Measurements from ENCODE around the gene COL2A1. TPM values are rescaled to one million over a fixed set of nuclear protein-coding genes. Genes with fewer than 3 reads are reported as not detected.

COL2A1 gene
- total and polyA plus RNA-seq, 9 of the 15 experiments (the other 6 are each of a cell fraction or from before 2014, with no cell fraction given) = 0.46 TPM; not detected in 8

GRCh38 chr12:47983541-47984115, 20.6 kb downstream of the COL2A1 start (continued):
- TF ChIP-seq ZNF592 (IDR thresholded peaks at IDR 0.05) = no peak

GRCh38 chr12:47982770-47983169, 21.5 kb downstream of the COL2A1 start:
- FAIRE-seq = no peak
- TF ChIP-seq CTCF (IDR thresholded peaks at IDR 0.05 in 2 of 3, conservative IDR thresholded peaks at IDR 0.05 in 1 of 3; ENCODE audit: insufficient read depth in 2 of 3, low read depth in 1 of 3, low read length in 3 of 3) = no peak
- no peak for TF ChIP-seq IRF2 (CRISPR knock-in tag; IDR thresholded peaks at IDR 0.05)
- TF ChIP-seq SPI1 (IDR thresholded peaks at IDR 0.05; ENCODE audit: borderline replicate concordance, low read depth, low read length) = no peak
- no peak for TF ChIP-seq TARDBP (IDR thresholded peaks at IDR 0.05)
- TF ChIP-seq SRSF7 (optimal IDR thresholded peaks at IDR 0.05; ENCODE audit: low read depth, low read length) = no peak
- TF ChIP-seq ZNF184 (CRISPR knock-in tag; IDR thresholded peaks at IDR 0.05) = no peak
- no peak for TF ChIP-seq FOSL1 (tag; conservative IDR thresholded peaks at IDR 0.05)
- TF ChIP-seq NCOA1 (IDR thresholded peaks at IDR 0.05; ENCODE audit: low read depth) = no peak
- TF ChIP-seq MEIS2 (IDR thresholded peaks at IDR 0.05; ENCODE audit: partially characterized antibody) = no peak
- no peak for TF ChIP-seq SMAD1 (IDR thresholded peaks at IDR 0.05; ENCODE audit: low read depth, low read length, partially characterized antibody)
- no peak for TF ChIP-seq HEY1 (CRISPR knock-in tag; IDR thresholded peaks at IDR 0.05; ENCODE audit: borderline replicate concordance)
- no peak for TF ChIP-seq STAT6 (CRISPR knock-in tag; IDR thresholded peaks at IDR 0.05)

More at GRCh38 chr12:47982770-47983169, 21.5 kb downstream of the COL2A1 start:
- Histone ChIP-seq H3K9me3 (replicated peaks; ENCODE audit: control insufficient read depth, insufficient read depth, low read depth, low read length) (no peaks in the 10 kb centered on the region), H3K4me3 (no peak overlapping the region), H3K4me1 (replicated peaks in 1 of 2; ENCODE audit: control insufficient read depth in 2 of 2, insufficient read depth in 2 of 2, low read length in 2 of 2) (peaks cover 0 to 16% of the 10 kb centered on the region in 2 experiments; a peak in 2 of 5 replicates), H3K9ac (ENCODE audit: insufficient read depth in 1 of 2, low read depth in 2 of 2, low read length in 2 of 2) (no peak overlapping the region), H3K79me2 (ENCODE audit: control insufficient read depth, insufficient read depth, low read length) (no peaks in the 10 kb centered on the region), H3K9me1 (ENCODE audit: control insufficient read depth, insufficient read depth, low read length) (peaks cover 3% of the 10 kb centered on the region), H3K36me3 (ENCODE audit: control insufficient read depth, insufficient read depth, low read length) (no peaks in the 10 kb centered on the region), H4K20me1 (replicated peaks; ENCODE audit: control insufficient read depth, insufficient read depth, low read length) (peaks cover 13% of the 10 kb centered on the region; the same call in 1 of the 2 replicates), H3K27ac (ENCODE audit: extremely low read depth, low read depth, low read length) (no peak overlapping the region), H3K27me3 (ENCODE audit: control insufficient read depth in 2 of 2, insufficient read depth in 2 of 2, low read length in 2 of 2) (peaks cover 42 to 96% of the 10 kb centered on the region in 2 experiments; a peak in 4 of 5 replicates), H3K4me2 (ENCODE audit: insufficient read depth, low read length) (no peak overlapping the region), H2AFZ (ENCODE audit: low read depth, low read length) (no peak overlapping the region)
- ChIA-PET CTCF (ENCODE audit: low intra/inter-chr PET ratio) (no interaction called here), POLR2A (interaction anchor here (1.1 to 1.3 kb wide), 2 partner anchors 9 to 19 kb away, joined by 5 to 6 read pairs; partner anchors contain the start of gene TMEM106C)
- in situ Hi-C loops (cut with MboI) = no loop called here
- intact Hi-C loops (cut with micrococcal nuclease) = no loop called here
- ATAC-seq = no peak
- no peak for DNase-seq (ENCODE audit: extremely low read depth in 1 of 4, low spot score in 3 of 4)
- BruUV-seq (replicated peaks) = no TSS peak
- 0% methylated on average over 11 of the region's 11 CpGs for WGBS (ENCODE audit: insufficient coverage, low coverage, missing lambda C conversion rate)
